ENCODE data around the gene CRIM1. TPM values are rescaled to one million over a fixed set of nuclear protein-coding genes. Genes with fewer than 3 reads are reported as not detected.

Gene CRIM1
- total RNA-seq, 1 donor from 2014 or later = 246 TPM

DNA sequence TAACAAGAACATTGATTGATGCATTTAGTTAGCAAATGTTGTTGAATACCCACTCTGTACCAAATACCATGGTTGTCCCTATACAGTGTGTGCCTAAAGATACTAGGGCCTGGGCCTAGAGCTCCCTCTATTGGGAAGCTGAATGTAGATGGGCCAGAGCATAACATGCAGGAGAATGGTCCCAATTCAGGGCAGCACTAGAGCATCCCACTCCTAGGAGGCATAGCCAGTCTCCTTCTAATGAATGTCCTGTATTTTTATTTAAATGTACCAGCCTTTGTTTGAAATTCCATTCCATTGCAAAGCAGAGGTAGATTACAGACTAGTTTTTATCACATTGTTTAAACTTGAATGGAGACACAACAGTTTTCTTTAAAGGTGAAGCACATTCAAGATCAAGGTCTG, 151.8 kb downstream of the CRIM1 start:
- H3K27me3 Mint-ChIP-seq (ENCODE audit: unreplicated experiment) = peaks cover 6% of the 10 kb centered on the region
- TF ChIP-seq, protein P1, sequence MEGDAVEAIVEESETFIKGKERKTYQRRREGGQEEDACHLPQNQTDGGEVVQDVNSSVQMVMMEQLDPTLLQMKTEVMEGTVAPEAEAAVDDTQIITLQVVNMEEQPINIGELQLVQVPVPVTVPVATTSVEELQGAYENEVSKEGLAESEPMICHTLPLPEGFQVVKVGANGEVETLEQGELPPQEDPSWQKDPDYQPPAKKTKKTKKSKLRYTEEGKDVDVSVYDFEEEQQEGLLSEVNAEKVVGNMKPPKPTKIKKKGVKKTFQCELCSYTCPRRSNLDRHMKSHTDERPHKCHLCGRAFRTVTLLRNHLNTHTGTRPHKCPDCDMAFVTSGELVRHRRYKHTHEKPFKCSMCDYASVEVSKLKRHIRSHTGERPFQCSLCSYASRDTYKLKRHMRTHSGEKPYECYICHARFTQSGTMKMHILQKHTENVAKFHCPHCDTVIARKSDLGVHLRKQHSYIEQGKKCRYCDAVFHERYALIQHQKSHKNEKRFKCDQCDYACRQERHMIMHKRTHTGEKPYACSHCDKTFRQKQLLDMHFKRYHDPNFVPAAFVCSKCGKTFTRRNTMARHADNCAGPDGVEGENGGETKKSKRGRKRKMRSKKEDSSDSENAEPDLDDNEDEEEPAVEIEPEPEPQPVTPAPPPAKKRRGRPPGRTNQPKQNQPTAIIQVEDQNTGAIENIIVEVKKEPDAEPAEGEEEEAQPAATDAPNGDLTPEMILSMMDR (IDR thresholded peaks at IDR 0.05; ENCODE audit: unreplicated experiment) = no peak
- peaks cover 5% of the 10 kb centered on the region for H3K4me1 Mint-ChIP-seq (ENCODE audit: unreplicated experiment)
- H3K9me3 Mint-ChIP-seq (ENCODE audit: unreplicated experiment) = no peaks in the 10 kb centered on the region
- no peak overlapping the region for H3K4me3 Mint-ChIP-seq (ENCODE audit: unreplicated experiment)
- DNase-seq (ENCODE audit: low spot score) = peak; percentile 45
- H3K27ac Mint-ChIP-seq (ENCODE audit: unreplicated experiment) = peak overlapping the region; percentile 4
- peaks cover 56% of the 10 kb centered on the region for H3K36me3 Mint-ChIP-seq (ENCODE audit: low read depth, unreplicated experiment)

DNA sequence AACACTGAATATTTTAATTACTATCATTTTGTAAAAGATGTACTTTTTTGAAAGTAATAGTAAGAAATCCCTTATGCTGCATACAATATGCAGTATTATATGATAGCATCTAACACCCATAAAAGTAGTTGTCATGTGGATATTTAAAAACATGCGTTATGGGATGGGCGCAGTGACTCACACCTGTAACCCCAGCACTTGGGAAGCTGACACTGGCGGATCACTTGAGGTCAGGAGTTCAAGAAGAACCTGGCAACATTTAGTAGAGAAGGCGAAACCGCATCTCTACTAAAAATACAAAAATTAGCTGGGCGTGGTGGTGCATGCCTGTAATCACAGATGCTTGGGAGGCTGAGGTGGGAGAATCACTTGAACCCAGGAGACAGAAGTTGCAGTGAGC, 153.5 kb downstream of the CRIM1 start:
- Mint-ChIP-seq H3K27ac (ENCODE audit: unreplicated experiment) (no peak overlapping the region), H3K9me3 (ENCODE audit: unreplicated experiment) (no peaks in the 10 kb centered on the region), H3K36me3 (ENCODE audit: low read depth, unreplicated experiment) (peaks cover 62% of the 10 kb centered on the region), H3K4me3 (ENCODE audit: unreplicated experiment) (no peak overlapping the region), H3K4me1 (ENCODE audit: unreplicated experiment) (peaks cover 3% of the 10 kb centered on the region), H3K27me3 (ENCODE audit: unreplicated experiment) (peaks cover 9% of the 10 kb centered on the region)
- no peak for DNase-seq (ENCODE audit: low spot score)
- TF ChIP-seq, protein P1 (IDR thresholded peaks at IDR 0.05; ENCODE audit: unreplicated experiment) = no peak

DNA sequence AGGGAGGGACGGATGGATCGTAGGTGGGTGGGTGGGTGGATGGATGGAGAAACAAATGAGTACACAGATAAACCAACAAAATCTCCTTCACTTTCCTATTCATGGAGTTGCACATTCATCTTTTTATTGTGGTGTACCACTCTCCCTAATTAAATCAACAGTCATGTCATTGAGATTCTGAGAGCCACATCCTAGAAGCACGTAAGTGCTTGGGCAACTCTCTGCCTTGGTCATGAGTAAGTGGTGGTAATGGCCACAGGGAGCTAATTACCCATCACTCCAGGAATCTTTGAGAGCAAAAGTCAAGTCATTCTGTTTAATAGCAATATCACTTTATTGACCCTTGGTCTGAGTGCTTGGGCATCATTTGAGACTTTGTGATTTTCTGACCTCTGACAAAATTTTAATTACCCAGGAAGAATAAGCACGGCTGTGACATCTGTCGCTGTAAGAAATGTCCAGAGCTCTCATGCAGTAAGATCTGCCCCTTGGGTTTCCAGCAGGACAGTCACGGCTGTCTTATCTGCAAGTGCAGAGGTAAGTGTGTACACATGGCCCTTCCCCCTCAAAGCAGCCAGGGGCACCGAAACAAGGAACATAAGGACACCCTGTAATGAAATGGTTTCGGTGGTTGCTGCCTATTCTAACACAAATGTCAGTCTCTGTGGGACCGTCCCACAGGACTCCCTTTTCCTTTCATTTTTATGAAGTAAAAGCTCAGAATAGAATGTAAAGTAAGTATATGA, 156.5 kb downstream of the CRIM1 start:
- Mint-ChIP-seq H3K4me3 (ENCODE audit: unreplicated experiment) (peak overlapping the region; percentile 24), H3K27ac (ENCODE audit: unreplicated experiment) (no peak overlapping the region), H3K9me3 (ENCODE audit: unreplicated experiment) (no peaks in the 10 kb centered on the region), H3K36me3 (ENCODE audit: low read depth, unreplicated experiment) (peaks cover 74% of the 10 kb centered on the region), H3K4me1 (ENCODE audit: unreplicated experiment) (no peaks in the 10 kb centered on the region), H3K27me3 (ENCODE audit: unreplicated experiment) (peaks cover 9% of the 10 kb centered on the region)
- TF ChIP-seq, protein P1 (IDR thresholded peaks at IDR 0.05; ENCODE audit: unreplicated experiment) = no peak
- DNase-seq (ENCODE audit: low spot score) = no peak

DNA sequence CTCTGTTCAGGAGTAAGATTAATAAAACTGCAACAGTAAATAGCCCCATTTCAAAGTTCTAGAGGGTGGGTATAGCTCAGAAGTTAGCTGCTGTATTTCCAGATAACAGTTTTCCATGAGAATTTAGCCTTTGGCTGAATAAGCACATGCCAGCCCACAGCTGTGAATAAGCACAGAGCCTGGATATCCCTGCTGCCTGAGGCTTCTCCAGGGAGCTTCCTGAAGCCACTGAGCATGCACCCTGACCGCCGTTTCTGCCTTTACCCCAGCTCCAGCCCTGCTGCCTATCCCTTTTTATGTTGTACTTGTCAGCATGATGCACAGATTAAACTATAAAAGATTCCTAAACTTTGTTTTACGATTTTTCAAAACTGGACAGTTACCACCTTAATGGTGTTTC, 157.1 kb downstream of the CRIM1 start:
- TF ChIP-seq, protein P1 (IDR thresholded peaks at IDR 0.05; ENCODE audit: unreplicated experiment) = no peak
- DNase-seq (ENCODE audit: low spot score) = no peak
- Mint-ChIP-seq H3K4me3 (ENCODE audit: unreplicated experiment) (no peak overlapping the region), H3K4me1 (ENCODE audit: unreplicated experiment) (no peaks in the 10 kb centered on the region), H3K27ac (ENCODE audit: unreplicated experiment) (peak overlapping the region; percentile 78), H3K36me3 (ENCODE audit: low read depth, unreplicated experiment) (peaks cover 76% of the 10 kb centered on the region), H3K9me3 (ENCODE audit: unreplicated experiment) (no peaks in the 10 kb centered on the region), H3K27me3 (ENCODE audit: unreplicated experiment) (peaks cover 9% of the 10 kb centered on the region)

DNA sequence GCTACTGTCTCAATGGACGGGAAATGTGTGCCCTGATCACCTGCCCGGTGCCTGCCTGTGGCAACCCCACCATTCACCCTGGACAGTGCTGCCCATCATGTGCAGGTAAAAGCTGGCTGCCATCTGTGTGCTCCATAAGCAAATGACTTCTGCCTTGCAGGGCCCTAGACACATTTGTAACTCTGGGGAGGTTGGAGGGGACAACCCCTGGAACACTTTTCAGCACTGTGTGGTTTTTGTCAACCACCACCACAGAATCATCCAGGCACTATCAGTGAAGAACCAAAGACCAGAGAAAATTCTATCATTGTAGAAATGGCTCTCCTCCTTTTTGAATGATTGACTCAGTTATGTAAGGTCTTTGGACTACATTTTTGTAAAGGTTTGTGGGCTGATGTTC, 158.1 kb downstream of the CRIM1 start:
- Mint-ChIP-seq H3K4me3 (ENCODE audit: unreplicated experiment) (no peak overlapping the region), H3K4me1 (ENCODE audit: unreplicated experiment) (no peaks in the 10 kb centered on the region), H3K9me3 (ENCODE audit: unreplicated experiment) (no peaks in the 10 kb centered on the region), H3K27ac (ENCODE audit: unreplicated experiment) (no peak overlapping the region), H3K27me3 (ENCODE audit: unreplicated experiment) (peaks cover 9% of the 10 kb centered on the region), H3K36me3 (ENCODE audit: low read depth, unreplicated experiment) (peaks cover 73% of the 10 kb centered on the region)
- DNase-seq (ENCODE audit: low spot score) = no peak
- TF ChIP-seq, protein P1 (IDR thresholded peaks at IDR 0.05; ENCODE audit: unreplicated experiment) = no peak
